HG02943 (cell line): ENCODE data around the gene MFSD12.

Experiments used
- ATAC-seq: cut with Tn5 transposase; IDR thresholded peaks from one replicate; pipeline ENCODE4 v1.9.1; 2021; ENCODE audit warnings: mild to moderate bottlenecking, low read depth, moderate library complexity; ENCODE audit not compliant: unreplicated experiment

MFSD12 gene

GRCh38 chr19:3563709-3564524 is 6.5 kb upstream of the MFSD12 start:
- ATAC-seq = no peak

GRCh38 chr19:3556978-3557460 is 367 bp downstream of the MFSD12 start:
- ATAC-seq = peak; percentile 21

- no peak for ATAC-seq
Observed at GRCh38 chr19:3556423-3556977, 886 bp downstream of the MFSD12 start.

GRCh38 chr19:3555653-3556422 is 1.5 kb downstream of the MFSD12 start:
- ATAC-seq = no peak

- no peak for ATAC-seq
Observed at GRCh38 chr19:3554254-3555083, 2.9 kb downstream of the MFSD12 start.

GRCh38 chr19:3551792-3552095 is 5.6 kb downstream of the MFSD12 start:
- no peak for ATAC-seq

- ATAC-seq = no peak
Observed at GRCh38 chr19:3550947-3551791, 6.2 kb downstream of the MFSD12 start.

- ATAC-seq = no peak
Observed at GRCh38 chr19:3549816-3550215, 7.6 kb downstream of the MFSD12 start.

GRCh38 chr19:3548606-3549005 is 8.8 kb downstream of the MFSD12 start:
- no peak for ATAC-seq

GRCh38 chr19:3547767-3548282 is 9.6 kb downstream of the MFSD12 start:
- no peak for ATAC-seq

GRCh38 chr19:3547301-3547731 is 10.1 kb downstream of the MFSD12 start:
- no peak for ATAC-seq

- no peak for ATAC-seq
Observed at GRCh38 chr19:3546119-3546518, 11.3 kb downstream of the MFSD12 start.

- ATAC-seq = no peak
Observed at GRCh38 chr19:3545669-3546034, 11.7 kb downstream of the MFSD12 start.

GRCh38 chr19:3544742-3545668 is 12.4 kb downstream of the MFSD12 start:
- ATAC-seq = no peak

- no peak for ATAC-seq
Observed at GRCh38 chr19:3544058-3544376, 13.4 kb downstream of the MFSD12 start.

- ATAC-seq = no peak
Observed at GRCh38 chr19:3543150-3544057, 14.0 kb downstream of the MFSD12 start.

- no peak for ATAC-seq
Observed at GRCh38 chr19:3539756-3540118, 17.6 kb downstream of the MFSD12 start.
